ENCODE results near the gene SH3RF3.

- no peak for TF ChIP-seq USF2 (IDR thresholded peaks at IDR 0.05; ENCODE audit: borderline replicate concordance, low read depth, low read length)
- TF ChIP-seq ATF2 (IDR thresholded peaks at IDR 0.05; ENCODE audit: low read length): no peak
- TF ChIP-seq BMI1 (IDR thresholded peaks at IDR 0.05; ENCODE audit: borderline replicate concordance): no peak
- no peak for TF ChIP-seq TBL1XR1 (IDR thresholded peaks at IDR 0.05; ENCODE audit: low read depth, low read length)
- no peak for TF ChIP-seq PKNOX1 (IDR thresholded peaks at IDR 0.05)
- no peak for TF ChIP-seq EZH2 (IDR thresholded peaks at IDR 0.05; ENCODE audit: borderline replicate concordance, control insufficient read depth, low read depth, low read length)
- no peak for TF ChIP-seq POLR2AphosphoS5 (IDR thresholded peaks at IDR 0.05; ENCODE audit: low read length)
- TF ChIP-seq ZNF687 (IDR thresholded peaks at IDR 0.05): no peak
- TF ChIP-seq DPF2 (IDR thresholded peaks at IDR 0.05): no peak
- TF ChIP-seq IRF3 (IDR thresholded peaks at IDR 0.05): no peak
- TF ChIP-seq RAD51 (IDR thresholded peaks at IDR 0.05): no peak
These were observed 252.4 kb downstream of the SH3RF3 start for GRCh38 chr2:109381327-109381820.

Measured in GM12878 (cell line).